GM18508 (cell line): ENCODE results near the gene MSI2.

Source experiments
- ATAC-seq: cut with Tn5 transposase; IDR thresholded peaks from one replicate; pipeline ENCODE4 v1.9.1; 2021; ENCODE audit warnings: moderate number of reproducible peaks; ENCODE audit not compliant: insufficient read depth, unreplicated experiment

The MSI2 gene

DNA sequence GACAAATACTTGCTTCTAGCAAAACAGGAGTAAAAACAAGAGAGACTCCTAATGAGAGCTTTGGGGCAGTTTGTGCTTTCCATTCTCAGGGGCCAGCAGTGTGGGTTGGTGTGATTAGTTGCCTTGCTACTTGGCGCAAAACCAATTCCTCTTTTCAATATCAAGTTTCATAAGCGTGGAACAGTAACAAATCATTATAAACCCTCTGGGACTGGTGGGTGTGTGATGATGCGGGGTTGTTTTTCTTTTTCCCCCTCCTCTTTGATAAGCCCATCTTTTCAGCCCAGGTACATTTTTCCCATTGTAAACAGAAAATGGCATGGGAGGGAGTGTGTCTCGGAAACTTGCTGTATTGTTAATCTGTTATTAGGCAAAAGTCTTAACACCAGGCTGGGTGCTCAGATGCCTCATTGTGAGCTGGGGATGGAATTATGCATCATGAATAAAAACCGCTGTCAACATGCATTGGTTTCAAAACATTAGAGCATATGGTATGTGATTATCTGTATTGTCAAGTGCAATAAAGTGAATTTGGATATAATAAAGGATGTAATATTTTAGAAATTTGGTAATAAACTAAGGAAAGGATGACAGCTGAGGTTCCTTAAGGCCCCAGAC, 322.4 kb downstream of the MSI2 start:
- no peak for ATAC-seq

DNA sequence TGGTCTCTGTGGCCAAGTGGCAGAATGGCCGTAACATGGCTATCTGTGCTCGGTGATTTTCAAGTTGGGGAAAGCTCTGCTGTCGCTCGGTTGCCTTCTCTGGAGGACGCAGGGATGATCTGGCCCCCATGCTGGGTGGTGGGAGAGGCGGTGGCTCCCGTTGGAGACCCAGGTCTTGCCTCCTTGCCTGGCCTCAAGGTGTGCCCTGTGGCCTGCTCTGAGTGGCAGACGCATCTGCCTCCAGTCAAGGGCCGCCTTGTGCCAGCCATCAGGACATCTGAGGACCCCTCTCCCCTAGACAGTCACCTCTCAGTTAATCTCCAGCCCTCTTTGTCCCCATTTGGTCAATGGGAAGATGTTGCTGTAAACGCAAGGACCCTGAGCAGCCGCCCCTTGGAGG, 322.9 kb downstream of the MSI2 start:
- no peak for ATAC-seq

DNA sequence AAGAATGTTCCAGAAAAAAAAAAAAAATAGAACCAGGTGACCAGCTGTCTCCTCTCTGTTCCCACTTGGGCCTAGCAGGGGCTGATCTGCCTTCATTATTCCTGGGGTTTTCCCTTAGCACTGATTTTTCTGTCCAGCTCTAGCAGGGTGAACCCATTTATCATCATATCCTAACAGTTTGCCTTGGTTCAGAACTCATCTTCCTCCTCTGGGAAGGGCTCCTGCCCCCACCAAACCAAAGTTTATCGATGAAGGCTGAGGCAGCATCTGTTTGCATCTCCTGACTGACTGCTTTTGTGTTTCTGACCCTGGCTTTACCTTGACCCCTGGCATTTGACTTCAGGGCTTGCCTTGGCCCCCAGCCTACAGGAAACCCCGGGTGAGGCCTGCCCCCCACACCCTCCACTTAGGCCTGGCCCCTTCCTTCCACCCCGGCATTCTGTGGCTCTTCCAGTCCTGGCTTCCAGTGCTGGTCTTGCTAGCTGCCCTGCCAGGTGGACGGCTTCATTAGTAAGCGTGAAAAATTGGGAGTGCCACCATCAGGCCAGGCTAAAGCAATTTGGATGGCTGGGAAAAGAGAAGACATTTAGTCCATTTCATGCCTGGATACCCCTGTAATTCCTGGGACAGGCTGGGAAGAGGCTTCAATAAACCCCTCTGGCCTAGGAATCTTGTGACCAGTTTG, 323.9 kb downstream of the MSI2 start:
- ATAC-seq = no peak

DNA sequence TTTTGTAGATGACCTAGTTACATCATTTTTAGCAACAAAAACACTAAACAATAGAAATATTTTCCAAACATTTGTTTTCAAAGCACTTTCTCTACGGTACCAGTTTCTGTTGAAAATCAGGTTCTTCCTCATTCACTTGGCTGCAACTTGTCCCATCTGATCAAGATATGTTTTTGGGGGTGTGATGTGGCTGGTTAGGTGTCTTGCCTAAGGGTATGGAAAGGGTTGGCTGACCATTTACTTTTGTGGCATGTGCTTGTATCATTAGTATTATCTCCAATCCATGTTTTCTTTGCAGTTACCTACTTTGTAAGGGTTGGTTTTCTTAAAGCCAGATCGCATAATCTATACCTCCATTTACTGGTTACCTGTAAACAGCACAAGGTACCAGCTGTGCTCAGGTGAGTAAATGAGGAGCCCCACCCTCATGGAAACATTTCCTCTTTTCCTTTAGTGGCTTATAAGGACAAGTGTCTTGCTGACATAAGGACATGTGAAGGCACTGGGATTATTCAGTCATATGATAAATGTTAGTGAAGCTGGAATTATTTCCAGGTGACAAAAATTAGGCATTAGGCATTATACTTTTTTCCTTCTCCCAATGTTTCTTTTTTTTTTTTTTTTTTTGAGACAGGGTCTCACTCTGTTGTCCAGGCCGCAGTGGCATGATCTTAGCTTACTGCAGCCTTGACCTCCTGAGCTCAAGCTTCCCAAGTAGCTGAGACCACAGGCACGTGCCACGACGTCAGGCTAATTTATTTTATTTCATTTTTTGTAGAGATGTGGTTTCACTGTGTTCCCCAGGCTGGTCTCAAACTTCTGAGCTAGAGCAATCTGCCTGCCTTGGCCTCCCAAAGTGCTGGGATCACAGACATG, 326.8 kb downstream of the MSI2 start:
- ATAC-seq = no peak

DNA sequence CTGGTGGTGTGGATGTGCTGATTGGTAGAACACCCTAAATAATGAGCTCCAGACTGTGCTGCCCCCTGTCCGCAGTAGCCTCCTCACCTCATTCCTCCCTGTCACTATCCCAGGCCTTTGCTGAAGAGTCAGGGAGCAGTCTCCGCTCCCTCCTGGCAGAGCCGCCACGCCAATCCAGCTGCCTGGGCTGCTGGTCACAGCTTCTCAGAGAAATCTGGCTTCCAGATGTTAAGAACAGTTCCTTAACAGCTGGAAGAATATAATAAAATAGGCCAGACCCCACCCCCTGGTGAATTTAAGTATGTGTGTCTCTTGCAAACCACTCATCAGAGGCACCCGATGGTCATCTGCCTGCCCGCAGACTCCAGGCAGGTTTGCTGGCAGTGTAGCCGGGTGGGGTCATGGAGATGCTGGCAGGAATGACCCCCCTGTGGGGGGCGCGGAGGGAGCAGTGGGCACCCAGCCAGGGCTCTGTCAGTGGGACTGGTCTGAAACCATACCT, 327.8 kb downstream of the MSI2 start:
- no peak for ATAC-seq

DNA sequence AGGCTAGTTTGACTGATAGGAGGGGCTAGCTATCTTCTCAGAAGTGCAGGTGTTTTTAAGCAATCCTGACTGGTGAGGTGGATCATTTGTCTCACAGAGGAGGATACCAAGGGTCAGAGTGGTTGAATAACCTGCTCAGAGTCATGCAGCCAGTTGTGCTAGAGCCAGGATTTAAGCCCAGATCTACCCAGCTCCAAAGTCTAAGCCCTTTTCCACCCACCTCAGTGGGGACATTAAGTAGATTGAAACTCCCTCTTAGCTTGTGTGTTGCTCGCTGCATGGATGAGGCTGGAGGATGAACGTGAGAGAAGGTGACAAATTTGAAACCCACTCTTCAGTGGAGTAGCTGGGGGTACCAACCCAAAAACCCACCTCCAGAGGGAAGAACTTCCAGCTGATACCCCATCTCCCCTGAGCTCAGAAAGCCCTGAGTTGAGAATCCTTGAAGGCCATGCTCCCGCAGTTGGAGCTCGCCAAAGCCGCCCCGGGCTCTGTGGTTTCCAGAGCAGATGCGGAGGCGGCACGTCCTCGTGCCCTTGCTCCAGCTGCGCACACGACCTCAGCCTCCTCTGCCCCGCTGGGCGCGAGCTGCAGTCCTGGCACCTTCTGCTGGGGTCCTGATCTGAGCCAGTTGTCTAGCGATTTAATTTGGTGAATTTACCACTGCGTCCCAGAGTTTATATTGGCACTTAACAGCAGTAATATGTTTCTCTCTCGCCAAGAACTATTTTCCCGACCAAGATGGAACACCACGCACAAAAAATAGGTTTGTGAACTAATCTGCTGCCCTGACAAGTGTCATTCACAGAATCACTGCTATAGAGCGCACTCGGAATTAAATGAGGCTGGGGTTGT, 329.2 kb downstream of the MSI2 start:
- ATAC-seq = no peak

DNA sequence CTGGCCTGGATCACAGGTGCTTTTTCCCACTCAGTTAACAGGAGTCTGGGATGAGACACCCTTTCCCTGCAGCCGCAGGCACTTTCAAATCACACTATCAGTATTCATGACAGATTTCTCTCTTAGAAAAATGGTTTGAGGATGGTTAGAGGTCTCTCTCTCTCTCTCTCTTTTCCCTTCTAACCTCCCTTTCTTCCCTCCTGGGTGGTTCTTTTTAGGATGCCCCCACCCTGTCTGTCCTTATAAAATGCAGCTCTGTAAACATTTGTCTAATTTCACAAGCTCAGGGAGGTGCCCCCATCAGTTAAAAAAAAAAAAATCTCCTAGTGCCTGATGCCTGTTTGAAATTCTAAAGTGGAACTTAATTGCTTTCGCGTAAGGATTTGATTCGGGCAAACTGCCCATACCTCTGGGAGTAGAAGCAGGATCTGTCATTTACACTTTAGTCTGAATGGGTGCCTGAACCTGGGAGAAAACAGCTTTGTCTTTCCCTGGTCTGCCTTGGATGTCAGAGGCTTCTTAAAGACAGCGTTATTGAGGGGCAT, 329.9 kb downstream of the MSI2 start:
- ATAC-seq = no peak

DNA sequence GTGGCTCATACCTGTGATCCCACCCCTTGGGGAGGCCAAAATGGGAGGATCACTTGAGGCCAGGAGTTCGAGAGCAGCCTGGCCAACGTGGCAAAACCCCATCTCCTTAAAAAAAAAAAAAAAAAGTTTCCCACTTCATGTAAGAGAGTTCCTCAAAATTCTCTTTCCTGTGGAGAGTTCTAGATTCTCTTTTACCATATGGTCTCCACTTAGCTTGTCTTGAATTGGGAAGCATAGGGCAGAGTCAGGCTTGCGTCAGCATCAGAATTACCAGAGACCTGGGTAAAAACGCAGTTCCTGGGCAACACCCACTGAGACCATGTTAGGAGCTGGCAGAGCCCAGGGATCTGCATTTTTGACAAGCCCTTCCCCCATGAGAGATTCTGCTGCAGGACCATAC, 330.4 kb downstream of the MSI2 start:
- no peak for ATAC-seq

DNA sequence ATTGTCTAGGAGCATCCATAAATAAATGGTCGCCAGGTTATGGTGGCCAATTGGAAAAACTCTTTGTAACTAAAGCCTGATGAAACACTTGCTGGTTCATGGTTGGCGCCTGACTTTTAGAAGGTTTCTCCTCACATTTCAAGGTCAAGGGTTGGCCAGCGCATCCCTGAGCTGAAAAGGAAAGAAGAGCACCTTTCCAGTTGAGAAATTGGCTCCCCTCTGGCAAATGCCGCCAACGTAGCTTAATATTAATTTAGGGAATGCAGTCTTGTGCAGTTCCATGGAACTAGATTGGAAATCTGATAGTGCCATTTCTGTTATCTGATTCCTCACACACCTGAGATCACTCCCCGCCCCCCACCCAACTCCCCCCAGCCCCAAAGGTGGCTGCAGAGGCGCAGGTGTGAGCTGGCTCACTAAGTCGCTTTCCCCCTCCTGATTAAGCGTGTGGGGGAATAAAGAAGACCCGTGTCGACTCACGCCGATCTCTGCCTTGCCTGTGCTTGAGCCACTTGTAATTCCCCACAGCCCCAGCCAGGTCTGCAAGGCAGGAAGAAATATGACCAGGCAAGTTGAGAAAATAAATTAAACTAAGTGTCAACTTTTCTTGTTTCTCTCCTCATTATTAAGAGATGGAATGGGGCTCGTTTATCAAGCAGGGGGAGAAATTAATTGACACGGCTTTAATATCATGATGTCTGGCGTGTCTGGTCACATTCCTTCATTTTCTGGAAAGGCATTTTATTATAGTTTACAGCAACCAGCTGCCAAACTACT, 331.1 kb downstream of the MSI2 start:
- ATAC-seq = no peak

DNA sequence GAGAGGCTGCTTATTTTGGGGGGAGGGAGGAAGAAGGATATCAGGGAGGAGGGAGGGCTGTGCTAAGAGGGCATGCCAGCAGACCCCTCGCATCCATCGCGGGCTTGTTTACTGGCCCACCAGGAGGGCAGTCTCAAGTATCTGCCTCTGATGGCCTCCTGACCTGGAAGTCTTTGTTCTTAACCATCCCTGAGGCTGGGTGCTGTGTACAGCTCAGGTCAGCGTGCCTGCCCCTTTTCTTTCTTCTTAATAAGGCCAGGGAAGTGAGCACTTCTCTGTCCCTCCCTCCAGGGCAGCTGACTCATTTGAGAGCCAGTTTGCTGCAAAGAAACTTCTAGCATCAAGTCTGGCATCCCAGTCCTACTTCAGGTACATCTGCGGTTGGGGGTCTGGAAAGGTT, 331.8 kb downstream of the MSI2 start:
- ATAC-seq = no peak

DNA sequence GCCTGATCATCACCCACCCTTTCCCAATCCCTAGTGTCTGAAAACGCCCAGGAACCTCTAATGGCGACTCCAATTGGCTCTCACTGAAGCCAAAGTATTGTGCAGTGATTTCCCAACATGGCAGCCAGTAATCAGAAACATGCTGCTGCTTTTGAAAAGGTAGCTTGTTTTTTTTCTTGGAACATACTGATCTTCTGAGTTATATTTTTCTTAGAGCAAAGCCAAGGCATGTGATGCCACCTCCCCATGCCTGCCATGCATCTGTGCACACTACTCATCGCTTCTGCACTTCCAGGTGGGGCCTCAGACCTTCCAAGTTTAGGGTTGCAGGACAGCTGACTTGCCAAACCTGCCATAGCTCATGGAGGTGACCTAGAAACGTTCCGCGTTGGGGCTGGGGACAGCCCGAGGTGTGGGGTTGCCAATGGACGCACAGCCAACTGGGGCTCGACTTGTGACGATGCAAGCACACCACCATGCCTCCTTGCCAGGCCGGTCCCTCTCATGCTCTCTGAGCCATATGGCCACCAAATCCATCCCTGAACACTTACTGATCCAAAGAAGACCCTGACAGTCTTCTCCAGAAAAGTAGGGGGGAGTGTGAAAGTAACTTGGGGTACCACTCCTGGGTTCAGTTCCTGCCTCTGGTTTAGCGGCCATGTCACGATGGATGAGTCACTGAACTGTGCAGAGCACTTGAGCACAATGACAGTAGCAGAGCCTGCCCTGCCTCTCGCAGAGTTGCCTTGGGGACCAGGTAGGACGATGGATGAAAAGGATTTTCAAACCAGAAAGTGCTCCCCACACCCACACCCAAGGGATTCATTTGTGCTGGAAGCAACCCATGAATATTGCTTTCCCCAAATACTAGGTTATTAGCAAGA, 333.1 kb downstream of the MSI2 start:
- no peak for ATAC-seq

DNA sequence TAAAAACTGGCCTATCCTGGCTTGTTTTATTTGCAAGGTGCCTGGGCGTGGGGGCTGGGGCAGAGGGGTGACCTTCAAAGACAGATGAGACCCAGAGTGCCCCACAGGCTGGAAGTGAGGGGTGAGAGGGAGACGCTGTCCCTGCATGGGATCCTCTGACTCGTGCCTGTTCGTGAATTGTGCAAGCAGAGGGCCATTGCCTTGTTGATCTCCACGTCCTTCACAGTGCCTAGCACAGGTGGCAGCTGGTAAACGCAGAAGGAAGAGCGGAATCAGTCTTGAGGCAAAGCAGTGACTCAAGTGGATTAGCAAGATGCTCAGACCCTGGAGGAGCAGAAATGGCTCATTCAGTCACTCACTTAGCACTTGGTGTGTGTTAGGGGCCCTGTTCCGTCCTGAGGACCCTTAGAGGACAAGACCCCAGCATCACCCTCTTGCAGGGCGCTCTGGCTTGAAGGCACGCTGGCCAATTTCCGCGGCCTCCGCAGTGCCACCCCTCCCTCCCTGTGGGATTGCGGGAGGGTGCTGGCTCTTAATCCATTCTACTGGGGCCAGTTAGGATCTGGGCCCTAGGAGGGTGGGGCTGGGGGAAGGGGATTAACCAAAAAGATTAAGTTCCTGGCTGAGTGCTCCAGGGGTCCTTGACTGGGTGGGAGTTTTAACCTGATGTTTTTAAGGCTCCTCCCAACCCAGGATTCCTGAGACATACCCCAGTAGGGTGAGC, 337.6 kb downstream of the MSI2 start:
- ATAC-seq = no peak

DNA sequence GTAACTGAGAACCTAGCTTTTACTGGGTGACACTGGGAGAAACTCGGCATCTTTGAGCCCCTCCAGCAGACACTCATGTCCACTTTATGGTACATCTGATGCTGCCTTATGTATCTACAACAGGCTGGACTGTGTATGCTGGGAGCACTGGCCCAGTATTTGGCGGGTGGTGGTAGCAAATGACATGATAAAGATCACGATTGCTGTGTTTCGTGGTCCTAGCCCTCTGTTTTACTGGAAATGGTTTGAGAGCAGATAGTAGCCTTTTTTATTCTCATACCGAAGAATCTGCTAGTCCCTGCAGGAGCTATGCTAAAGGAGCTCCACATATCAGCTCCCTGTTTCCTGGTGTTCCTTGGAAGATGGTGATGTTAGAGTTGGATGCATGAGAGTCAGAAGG, 338.4 kb downstream of the MSI2 start:
- ATAC-seq = no peak

DNA sequence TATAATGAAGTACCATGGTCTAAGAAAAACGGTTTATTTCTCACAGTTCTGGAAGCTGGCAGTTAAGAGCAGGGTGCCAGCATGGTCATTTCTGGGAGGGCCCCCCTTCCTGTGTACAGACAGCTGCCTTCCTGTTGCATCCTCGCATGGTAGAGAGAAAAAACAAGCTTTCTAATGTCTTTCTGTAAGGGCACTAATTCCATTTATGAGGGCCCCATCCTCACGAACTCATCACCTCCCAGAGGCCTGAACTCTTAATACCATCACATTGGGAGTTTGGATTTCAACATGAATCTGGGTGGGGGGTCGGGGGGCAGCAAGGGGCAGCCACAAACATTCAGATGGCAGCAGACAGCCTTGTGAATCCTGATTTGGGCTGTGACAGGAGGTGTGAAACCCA, 339.1 kb downstream of the MSI2 start:
- no peak for ATAC-seq

DNA sequence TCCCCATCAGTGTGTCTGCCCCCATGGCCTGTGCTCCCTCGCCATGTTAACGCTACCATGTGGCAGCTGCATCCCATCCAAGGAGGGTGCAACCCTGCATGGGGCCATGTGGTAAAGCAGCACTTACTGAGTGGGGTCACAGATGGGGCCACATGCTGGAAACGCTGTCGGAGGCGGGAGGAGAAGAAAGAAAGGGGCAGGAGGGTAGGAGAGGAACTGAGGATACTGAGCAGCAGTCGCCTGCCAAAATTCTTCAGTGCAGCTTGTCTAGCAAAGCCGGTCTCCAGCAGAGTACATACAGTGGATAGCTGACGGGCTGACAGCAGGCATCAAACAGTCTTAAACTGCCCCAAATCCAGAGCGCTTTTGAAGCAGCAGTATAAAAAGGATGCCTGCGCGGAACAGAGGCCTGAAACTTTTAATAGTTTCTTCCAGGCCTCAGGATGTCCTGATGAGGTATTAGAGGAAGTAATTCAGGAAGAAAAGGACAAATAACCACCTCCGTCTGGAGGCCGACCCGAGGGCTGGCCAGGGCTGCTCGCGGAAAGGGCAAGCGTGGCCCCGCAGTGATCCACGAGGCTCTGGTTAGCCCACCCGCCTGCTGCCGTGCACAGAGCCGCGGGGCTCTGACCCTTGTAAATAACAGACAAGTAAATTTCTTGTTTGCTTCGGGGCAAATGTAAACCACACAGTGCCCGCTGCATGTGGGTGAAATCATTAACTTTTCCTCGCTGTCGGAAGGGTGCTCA, 339.8 kb downstream of the MSI2 start:
- ATAC-seq = no peak

DNA sequence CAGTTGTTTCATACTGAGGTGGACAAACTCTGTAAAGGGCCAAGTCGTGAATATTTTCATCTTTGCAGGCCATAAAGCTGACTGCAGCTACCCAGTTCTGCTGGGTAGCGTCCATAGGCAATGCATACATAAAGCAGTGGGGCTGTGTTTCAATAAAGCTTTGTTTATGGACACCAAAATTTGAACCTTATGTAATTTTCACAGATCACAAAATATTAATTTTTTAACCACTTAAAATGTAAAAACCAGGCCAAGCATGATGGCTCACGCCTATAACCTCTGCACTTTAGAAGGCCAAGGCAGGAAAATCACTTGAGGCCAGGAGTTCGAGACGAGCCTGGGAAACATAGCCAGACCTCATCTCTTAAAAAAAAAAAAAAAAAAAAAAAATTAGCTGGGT, 340.8 kb downstream of the MSI2 start:
- no peak for ATAC-seq
